ENCODE measurements around the gene MRGPRD.
A peak's percentile ranks its signal among the peaks of the same experiment; 100 is the strongest.

Gene MRGPRD

GRCh38 chr11:68980776-68981065, at the start of gene MRGPRD:
Gene MRGPRD, minus strand, starts transcription at chr11:68980986. Its CDS starts 0 bp downstream, at chr11:68980986.
- DNase-seq = no peak

- DNase-seq = peak; percentile 87
These were observed 49.5 kb upstream of the MRGPRD start for GRCh38 chr11:69030301-69030700.

GRCh38 chr11:69027704-69028372, 47.1 kb upstream of the MRGPRD start:
- peak; percentile 78 for DNase-seq

- no peak for DNase-seq
These were observed 43.7 kb upstream of the MRGPRD start for GRCh38 chr11:69024509-69024908.

- no peak for DNase-seq
These were observed 41.5 kb upstream of the MRGPRD start for GRCh38 chr11:69022260-69022659.

GRCh38 chr11:69018924-69019323, 38.1 kb upstream of the MRGPRD start:
- DNase-seq = no peak

- DNase-seq = no peak
These were observed 37.2 kb upstream of the MRGPRD start for GRCh38 chr11:69017951-69018350.

GRCh38 chr11:69014898-69015549, 34.2 kb upstream of the MRGPRD start:
- DNase-seq = no peak

- DNase-seq = no peak
These were observed 33.5 kb upstream of the MRGPRD start for GRCh38 chr11:69014084-69014851.

GRCh38 chr11:69013009-69013951, 32.5 kb upstream of the MRGPRD start, which contains the start of gene MRGPRF:
Gene MRGPRF, minus strand, starts transcription at chr11:69013246. Its CDS starts 3,345 bp downstream, at chr11:69009901.
- DNase-seq = no peak

- DNase-seq = no peak
These were observed 31.6 kb upstream of the MRGPRD start for GRCh38 chr11:69012092-69013008.

GRCh38 chr11:69011624-69012091, 30.9 kb upstream of the MRGPRD start:
- no peak for DNase-seq

GRCh38 chr11:69010964-69011623, 30.3 kb upstream of the MRGPRD start:
- DNase-seq = peak; percentile 50

GRCh38 chr11:69010361-69010891, 29.6 kb upstream of the MRGPRD start:
- DNase-seq = no peak

GRCh38 chr11:69009441-69010211, 28.8 kb upstream of the MRGPRD start:
- DNase-seq = no peak

- DNase-seq = peak; percentile 39
These were observed 28.1 kb upstream of the MRGPRD start for GRCh38 chr11:69008737-69009440.

GRCh38 chr11:69007975-69008381, 27.2 kb upstream of the MRGPRD start:
- no peak for DNase-seq

GRCh38 chr11:69006816-69007215, 26.0 kb upstream of the MRGPRD start:
- no peak for DNase-seq
